Left ventricle myocardium superior (tissue), 1 donor: ENCODE results near the gene ERN1. TPM values are rescaled to one million over a fixed set of nuclear protein-coding genes. Genes with fewer than 3 reads are reported as not detected.

Experiments
- ATAC-seq: fragments of 200-7000 bp; cut with Tn5 transposase; one replicate; pipeline ENCODE4 v1.9.1; 2020; ENCODE audit warnings: mild to moderate bottlenecking, moderate library complexity
- DNase-seq: peaks from one replicate; pipeline ENCODE4 v3.0.0-alpha.2; 2020
- intact Hi-C: fragments of 100-400 bp; cut with micrococcal nuclease; formaldehyde crosslinking; loops from one replicate; pipeline ENCODE4 v1.11.0; 2022
- total RNA-seq: library from RNA; stranded (reverse); fragmentation: NEBNext Ultra II Directional; extraction: Animal tissue kit (Norgen Biotek cat#: 25700); gene quantifications from one replicate; pipeline ENCODE4 v1.2.1, GENCODE V29; 2021
- donor health status: DM: no; HTN: yes; CAD: no; lungs with severe emphysema.

The ERN1 gene
- total RNA-seq, 1 donor from 2014 or later = 9.0 TPM

DNA sequence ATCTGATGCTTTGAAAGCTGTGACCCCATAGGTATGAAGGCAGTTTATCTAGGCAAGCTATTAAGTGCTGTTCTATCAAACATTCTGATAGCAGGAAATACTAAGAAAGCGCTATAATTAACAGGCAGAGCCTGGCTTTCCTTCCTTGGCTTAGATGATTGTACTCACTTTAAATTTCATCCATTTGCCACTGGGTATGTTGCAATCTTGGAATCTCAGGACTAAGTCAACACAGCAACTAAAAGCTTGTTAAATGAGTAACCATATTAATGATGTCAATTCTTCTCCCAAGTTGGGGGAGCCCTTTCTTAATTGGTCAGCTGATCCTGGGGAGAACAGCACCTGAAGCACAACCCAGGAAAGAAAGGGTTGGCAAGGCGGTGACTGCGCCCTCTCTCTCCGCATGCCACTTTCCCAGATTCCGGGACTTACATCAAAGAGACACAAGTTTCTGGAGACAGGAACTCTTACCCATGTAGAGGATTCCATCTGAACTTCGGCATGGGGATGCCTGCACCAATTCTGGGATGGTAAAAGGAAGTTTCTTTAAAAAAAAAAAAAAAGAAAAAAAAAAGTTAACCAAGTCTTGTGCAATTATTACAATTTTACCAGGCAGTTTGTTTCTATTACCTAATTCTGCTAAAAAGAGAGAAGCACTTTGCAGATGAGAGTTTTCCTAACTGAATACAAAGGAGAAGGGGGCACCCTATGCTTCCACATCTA is 55.1 kb downstream of the ERN1 start:
- peak; percentile 40 for ATAC-seq
- intact Hi-C loops = no loop called here
- no peak for DNase-seq

DNA sequence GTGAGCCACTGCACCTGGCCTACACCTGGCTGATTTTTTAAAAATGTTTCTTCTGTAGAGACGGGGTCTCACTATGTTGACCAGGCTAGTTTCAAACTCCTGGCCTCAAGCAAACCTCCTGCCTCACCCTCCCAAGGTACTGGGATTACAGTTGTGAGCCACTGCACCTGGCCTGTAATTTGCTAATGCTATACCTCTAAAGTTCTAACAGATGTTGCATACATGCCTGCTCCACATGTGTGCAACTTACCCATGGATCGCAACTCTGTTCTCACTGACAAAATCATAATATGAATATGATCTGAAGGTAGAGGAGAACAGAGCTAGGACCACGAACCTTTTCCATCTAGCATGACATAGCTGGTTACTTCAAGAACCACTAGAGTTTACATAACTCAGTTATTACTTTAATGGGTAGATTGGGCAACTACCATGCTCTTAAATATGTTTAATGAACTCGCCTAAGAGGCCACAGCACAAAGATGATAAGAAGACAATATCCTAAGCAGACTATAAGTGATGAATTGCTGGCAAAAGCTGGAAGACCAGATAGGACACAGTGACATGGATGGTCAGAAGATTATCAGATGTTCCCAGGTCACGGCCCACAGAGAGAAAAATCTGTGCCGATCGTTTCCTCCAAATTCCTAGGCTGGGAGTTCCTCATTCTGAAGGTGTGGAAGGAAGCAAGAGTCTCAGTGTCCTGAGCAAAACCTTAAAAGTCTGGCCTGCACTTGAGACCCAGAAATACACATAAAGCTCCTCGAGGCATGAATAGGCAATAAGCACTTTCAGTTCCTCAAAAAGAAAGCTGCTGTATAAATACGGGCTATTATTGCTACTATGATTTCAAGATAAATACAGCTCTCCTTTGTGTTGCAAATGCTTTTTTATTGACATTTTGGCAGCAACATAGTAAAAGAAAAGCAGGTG is 55.9 kb downstream of the ERN1 start:
- intact Hi-C loops = no loop called here
- peak; percentile 52 for ATAC-seq
- DNase-seq = no peak

DNA sequence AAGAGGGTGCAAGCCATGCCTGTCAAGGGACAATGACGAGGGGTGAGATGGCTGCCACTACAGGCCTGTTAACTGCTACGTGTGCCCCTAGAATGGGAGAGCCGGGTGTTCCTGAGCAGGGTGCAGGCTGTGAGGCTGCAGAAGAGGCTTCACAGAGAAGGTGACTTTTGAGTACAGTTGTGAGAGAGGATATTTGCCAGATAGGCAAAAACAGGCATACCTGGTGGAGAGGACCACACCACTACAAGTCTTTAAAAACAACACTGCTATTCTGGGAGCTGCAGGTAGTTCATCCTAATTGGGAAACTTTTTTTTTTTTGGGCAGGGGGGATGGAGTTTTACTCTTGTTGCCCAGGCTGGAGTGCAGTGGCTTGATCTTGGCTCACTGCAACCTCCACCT is 58.8 kb downstream of the ERN1 start:
- ATAC-seq = no peak
- no peak for DNase-seq
- intact Hi-C loops = no loop called here

DNA sequence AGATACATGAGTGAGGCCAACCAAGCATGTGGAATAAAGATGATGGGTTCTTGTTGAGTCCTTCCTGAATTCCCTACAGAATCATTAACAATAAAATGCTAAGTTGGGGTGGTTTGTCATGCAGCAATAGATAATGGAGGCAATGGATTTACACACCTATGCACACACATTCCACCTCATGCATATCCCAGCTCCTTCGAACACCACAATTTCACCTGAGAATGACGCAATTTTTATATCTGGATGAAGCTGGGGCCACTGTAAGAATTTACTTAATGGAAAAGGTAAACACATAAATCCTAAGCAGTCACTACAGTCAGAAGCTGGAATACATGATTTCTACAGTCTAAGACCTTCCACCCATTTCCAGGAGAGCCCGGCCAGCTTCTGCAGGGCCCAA is 59.7 kb downstream of the ERN1 start:
- no peak for ATAC-seq
- DNase-seq = no peak
- intact Hi-C loops = no loop called here

DNA sequence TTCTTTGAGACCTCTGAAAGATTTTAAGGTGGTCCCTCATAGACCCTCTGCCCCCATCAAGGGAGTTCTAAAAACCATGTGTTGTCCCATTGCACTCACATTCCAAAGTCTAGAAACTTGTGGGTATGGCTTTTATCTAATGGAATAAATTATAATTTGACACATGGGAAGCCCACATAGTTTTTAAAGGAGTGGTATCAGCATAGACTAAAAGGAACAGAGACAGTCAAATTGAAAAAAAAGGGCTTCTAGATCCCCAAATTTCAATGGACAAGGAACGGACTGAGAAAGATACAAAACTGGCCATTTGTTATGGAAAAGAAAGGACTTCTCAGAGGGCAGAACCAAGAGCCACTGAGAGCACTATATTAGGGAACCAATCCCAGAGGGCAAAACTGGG is 60.8 kb downstream of the ERN1 start:
- intact Hi-C loops = no loop called here
- DNase-seq (no peak), ATAC-seq (no peak)

DNA sequence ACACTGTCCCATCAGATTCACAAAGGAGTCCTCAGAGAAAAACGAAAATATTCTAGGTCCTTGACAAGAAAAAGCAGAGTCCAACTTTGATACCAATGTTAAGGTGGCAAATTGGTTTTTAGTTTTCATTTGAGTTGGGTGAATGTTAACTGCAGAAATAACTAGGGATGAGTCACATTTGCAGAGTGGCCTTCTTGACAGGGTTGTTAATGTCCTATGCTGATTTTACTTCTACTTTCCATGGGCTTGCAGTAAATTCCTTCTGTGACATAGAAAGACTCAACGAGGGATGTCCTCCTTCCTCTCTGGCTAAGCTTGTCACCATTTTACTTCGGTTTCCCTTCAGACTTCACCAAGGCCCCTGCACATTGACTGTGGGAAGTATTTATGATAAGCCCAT is 62.3 kb downstream of the ERN1 start:
- ATAC-seq = no peak

DNA sequence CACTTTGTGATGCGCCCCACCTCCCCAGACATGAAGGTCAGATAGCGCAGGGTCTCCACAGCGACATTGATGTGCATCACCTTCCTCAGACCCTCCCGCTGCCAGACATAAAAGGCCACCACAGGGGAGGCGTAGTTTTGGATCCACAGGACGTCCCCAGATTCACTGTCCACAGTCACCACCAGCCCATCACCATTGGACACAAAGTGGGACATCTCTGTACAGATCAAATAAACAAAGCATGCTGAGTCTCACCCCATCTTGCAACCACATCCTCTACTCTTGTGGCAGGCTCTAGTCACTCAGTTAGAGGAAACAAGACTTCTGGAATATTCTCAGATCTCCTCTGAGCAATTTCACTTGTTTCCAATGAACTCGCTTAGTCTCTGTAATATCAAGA is 63.2 kb downstream of the ERN1 start:
- intact Hi-C loops = no loop called here
- ATAC-seq (no peak), DNase-seq (no peak)

More for the DNA sequence above, 62.3 kb downstream of the ERN1 start:
- intact Hi-C loops = no loop called here
- DNase-seq = no peak

DNA sequence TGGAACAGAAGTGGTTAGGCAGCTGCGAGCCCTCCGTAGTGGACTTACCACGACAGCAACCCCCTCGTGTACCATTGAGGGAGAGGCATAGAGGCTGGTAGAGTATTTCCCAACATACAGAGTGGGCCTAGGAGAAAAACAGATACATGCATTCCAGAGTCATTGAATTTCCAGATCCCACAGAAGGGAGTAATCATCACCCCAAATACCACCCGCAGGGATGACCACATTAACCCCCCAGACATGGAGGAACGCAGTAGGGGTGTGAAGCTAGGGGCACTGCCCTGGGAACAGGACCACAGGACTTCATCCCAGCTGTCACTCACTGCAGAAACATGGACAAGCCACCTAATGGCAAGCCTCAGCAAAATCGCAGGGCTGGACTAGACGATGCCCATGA is 64.8 kb downstream of the ERN1 start:
- intact Hi-C loops = no loop called here
- DNase-seq = no peak
- ATAC-seq = no peak

DNA sequence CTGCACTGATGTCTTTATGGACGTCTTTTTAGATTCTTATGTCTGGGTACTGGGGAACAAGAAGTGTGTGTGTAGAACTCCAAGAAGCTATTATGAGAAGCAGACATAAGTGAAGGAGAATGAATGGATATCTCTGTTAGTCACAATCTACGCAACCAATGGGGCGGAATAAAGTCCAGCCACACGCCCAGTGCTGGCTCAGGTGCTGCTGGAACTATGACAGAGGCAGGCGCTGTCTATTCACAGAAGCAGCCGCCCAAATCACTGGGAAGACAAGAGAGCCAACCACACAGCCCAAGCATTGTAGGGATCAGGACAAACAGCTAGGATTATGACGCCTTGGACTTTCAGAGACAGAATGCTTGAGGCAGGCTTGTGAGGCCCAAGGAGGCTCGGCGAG is 65.6 kb downstream of the ERN1 start:
- no peak for ATAC-seq
- intact Hi-C loops = no loop called here
- no peak for DNase-seq

DNA sequence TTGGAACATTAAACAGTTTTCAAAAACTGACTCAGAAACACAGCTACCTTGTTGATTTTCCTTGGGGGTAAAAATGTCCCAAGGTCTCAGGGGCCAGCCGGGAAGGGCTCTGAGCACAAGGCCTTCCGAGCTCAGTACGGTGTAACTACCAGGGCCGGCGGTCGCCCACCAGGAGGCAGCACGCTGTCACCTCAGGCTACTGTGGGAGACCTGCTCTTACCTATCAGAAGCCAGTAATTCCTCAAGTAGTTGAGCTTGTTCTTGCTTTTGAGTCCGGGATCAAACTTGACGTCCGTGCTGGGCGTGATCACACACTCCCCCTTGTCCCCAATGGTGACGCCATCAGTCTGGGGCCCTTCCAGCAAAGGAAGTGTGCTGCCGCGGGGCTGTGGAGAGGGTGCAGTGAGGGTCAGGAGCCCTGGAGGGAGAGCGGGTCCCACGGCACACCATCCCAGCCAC is 66.1 kb downstream of the ERN1 start:
- DNase-seq = peak; percentile 69
- peak; percentile 76 for ATAC-seq
- intact Hi-C loops = no loop called here

DNA sequence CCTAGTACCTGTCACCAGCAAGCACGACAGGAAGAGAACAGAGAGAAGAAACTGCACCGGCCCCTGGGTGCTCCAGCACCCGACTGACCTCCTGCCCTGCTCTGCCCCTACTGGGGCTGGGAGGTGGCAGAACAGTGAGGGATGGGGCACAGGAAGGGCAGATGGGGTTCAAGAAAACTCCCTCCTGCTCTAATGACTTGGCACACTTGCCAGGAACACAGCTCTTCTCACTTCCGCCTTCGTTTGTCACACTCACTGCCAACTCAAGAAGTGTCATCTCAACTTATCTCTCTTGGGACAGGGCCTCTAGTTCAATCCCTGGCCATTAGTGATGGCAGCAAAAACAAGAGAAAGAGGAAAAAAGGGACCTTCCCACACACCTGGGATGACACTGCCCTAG is 66.9 kb downstream of the ERN1 start:
- DNase-seq (no peak), ATAC-seq (peak; percentile 42)
- intact Hi-C loops = no loop called here

DNA sequence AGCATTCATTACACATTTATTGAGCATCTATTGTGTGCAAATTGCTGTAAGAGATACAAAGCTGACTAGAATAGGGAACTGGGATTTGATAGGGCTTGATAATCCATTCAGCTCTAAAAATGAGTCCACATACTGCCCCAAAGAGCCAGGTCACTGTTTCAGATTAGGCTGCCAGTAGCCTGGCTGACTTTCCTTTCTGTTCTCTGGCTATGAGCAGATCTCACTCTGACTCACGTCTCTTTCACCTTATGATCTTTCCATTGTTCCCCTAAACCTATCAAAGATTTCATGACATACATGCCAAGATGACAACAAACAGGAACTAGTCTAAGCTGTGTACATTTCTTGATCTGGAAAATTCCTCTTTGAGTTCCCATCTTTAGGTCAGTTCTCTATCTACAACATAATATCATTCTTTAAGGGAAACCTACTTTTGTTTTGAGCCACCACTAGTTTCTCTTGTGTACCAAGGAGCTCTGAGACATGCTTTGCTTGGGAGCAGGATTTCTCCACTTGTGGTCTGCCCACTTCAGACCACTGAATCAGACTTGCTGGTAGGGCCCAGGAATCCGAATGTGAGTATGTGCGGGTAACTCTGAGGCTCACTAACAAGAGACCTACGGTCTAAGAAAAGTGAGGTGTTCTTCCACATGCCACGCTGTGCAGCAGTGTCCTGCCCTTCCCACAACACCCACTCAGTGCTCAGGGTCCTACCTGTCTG is 68.6 kb downstream of the ERN1 start:
- intact Hi-C loops = no loop called here
- no peak for DNase-seq
- no peak for ATAC-seq

DNA sequence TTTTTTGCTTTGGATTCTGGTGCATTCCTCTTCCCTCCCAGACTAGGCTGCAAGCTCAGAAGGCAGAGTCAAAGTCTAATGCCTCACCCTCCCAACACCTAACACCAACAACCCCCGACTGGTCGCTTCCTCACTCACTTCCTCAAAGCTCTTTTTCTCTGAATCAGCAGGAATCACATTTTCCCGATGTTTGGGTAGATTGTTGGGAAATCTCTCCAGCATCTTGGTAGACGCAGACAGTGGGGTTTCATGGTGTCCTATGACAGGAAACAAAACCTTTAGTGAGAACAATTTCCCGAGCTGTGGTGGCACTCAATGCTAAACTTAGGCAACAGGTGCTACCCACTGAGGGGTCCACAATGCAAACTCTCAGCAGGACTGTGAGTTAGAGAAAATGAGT is 69.6 kb downstream of the ERN1 start:
- ATAC-seq (no peak), DNase-seq (no peak)
- intact Hi-C loops = no loop called here

DNA sequence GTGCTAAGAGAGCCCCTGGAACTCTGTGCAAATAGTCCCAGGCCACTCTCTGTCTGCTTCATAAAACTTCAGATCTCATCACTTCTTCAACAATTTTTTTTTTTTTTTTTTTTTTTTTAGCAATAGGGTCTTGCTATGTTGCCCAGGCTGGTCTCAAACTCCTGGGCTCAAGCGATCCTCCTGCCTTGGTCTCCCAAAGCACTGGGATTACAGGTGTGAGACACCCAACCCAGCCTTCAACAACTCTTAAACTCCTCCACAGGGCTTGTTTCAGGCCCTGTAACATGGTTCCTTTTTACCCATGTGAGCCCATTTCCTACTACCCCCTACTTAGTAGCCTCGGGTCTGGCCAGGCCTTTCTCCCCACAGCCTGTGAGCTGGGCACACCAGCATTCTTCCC is 70.2 kb downstream of the ERN1 start:
- ATAC-seq (no peak), DNase-seq (no peak)
- intact Hi-C loops = no loop called here

DNA sequence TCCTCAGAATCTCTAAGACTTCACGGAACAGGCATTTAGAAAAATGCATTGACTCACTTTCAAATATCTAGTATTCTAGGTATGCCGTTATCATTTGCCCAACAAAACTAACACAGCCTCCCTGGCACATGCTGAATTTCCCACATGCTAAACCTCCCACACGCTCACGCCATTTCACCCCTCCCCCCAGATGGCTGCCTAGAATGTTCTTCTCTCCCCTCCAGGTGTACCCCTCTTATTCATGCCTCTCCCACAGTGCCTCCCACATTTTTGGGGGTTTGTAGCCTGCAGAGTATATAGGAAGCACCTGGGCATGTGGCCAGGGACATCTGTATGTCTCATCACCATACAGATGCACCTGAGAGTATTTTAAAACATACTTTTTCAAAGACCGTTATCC is 71.3 kb downstream of the ERN1 start:
- no peak for ATAC-seq
- DNase-seq = no peak
- intact Hi-C loops = no loop called here

DNA sequence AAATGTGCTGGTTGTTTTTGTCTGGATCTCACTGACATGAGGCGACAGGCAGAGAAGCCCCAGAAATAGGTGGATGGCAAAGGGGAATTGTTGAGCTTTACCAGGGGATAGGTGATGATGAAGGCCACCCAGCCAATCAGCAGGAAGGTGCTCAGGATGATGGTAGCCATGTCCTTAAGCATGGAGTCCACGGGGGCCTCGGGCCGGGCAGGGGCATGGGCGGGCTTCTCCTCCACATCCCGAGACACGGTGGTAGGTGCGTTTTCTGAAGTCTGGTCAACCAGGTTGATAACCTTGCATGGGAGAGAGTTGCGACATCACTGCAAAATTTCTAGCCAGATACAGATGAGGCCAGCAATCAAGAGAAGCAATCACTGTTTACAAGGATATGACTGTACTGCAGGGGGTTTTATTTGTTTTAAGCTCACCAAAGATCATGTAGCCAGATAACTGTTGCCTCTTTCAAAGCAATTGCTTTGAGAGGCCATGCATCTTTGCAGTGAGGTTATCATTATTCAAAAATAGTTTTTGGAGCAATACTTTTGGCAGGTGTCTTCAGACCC is 72.2 kb downstream of the ERN1 start:
- DNase-seq = no peak
- intact Hi-C loops = no loop called here
- no peak for ATAC-seq

DNA sequence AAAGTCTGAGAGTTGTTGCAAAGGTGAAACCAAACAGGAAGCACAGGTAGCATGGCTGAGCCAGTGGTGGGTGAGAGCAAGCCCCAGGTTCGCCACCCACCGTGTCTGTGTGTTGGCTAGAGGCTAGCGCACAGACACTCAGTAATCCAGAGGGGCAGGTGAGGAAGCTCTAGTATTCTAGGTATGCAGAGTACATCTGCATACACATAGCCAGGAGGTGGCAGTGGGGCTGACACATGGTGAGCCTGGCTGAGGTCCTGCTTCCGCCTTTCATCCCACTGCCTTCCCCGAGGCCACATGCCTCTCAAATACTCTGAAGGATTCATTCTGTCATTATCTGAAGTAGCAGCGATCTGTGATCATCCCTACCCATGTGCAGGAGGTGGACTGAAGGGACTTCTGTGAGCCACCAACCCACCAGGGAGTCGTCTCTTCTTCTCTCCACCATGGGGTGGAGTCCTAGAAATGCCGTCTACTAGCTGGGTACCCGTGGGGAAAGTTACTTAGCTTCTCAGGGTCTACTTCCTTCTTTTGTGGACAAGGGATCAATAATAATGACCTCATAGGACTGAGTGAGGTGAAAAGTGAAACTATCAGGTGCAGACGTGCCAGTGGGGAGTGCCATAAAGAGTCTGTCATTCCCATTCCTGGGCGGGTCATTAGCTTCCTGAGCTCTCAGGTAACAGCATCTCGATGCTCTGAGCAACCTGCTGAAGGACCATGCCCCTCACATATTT is 73.5 kb downstream of the ERN1 start:
- ATAC-seq = no peak
- intact Hi-C loops = no loop called here
- DNase-seq = no peak

DNA sequence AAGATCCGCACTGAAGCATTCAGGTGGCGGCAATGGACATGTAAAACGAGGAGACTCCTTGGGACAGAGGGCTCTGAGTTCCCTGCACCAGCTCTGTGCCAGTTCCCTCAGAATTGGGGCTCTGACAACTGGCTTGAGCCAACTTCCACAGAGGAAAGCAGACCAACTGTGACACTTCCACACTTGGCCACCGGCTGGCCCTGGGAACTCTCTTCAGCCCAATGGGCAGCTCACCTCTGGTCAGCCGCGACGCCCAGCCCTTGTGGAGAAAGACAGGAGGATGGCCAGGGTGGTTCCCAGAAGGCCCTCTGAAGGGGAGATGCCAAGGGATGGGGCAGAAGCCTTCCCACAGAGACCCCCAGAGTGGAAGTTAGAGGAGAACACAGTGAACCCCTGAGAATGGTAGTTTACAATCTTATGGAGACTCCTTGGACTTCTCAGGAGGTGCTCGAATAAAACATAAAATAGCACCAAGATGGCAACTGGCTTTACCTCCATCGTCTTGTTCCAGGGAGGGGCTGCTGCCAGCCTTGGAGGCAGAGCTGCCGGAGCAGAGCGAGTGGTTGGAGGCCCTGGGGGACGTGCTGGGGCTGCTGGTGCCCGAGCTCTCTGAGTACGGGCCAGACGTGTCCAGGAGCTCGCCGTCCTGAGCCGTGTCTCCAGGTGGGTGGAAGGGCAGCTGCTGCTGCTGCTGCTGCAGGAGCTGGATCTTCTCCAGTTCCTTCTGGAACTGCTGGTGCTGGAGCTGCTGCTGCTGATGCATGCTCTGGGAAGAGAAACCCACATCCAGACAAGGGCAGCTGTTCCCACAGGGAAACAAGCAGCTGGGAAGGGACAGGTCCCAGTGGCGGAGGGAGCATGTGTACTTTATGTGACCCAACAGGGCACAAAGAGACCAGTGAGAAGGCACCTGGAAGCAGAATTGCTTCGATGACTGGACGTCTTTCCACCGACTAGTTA is 74.5 kb downstream of the ERN1 start:
- intact Hi-C loops = no loop called here
- ATAC-seq (no peak), DNase-seq (no peak)
